ENCODE results near the gene ZNHIT2.

DNA sequence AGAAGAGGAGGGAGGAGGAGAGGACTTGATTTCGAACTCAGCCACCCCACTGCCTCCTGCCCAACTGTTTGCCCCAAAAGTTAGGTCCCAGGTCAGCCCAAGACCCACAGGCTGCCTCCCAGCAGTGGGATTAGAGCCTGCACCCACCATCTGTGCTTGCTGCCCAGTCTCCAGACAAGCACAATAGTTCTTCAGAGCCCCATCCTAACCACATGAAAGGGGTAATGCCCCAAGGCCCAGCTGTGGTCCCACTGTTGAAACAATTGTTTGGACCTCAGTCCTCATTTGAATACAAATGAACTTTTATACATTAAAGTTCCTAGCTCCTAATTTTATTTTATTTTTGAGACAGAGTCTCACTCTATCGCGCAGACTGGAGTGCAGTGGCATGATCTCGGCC is 26.9 kb downstream of the ZNHIT2 start:
- TF ChIP-seq CBX8 (IDR thresholded peaks at IDR 0.05; ENCODE audit: borderline replicate concordance, low read depth, low read length) = no peak
- TF ChIP-seq POLR2A (IDR thresholded peaks at IDR 0.05; ENCODE audit: control extremely low read depth in 1 of 2, low read depth in 2 of 2, low read length in 2 of 2) = no peak
- no peak for TF ChIP-seq POLR2AphosphoS5 (IDR thresholded peaks at IDR 0.05; ENCODE audit: low read depth, low read length)
- TF ChIP-seq CTCF (IDR thresholded peaks at IDR 0.05; ENCODE audit: control extremely low read depth in 1 of 3, insufficient read depth in 1 of 3, low read depth in 1 of 3, low read length in 3 of 3) = no peak
- TF ChIP-seq CBX5 (IDR thresholded peaks at IDR 0.05; ENCODE audit: low read depth, low read length) = no peak
- no peak for TF ChIP-seq JUND (IDR thresholded peaks at IDR 0.05; ENCODE audit: low read length)
